H1 (cell line): Measurements from ENCODE around the gene STARD13. TPM values are rescaled to one million over a fixed set of nuclear protein-coding genes. Genes with fewer than 3 reads are reported as not detected.

Experiments
- CTCF ChIA-PET: fragments of 300-600 bp; sonication (Branson Sonifier 250); formaldehyde crosslinking; loops from one replicate; lab custom pipeline; 2021; ENCODE audit not compliant: partially characterized antibody; lab: Charles Lee
- POLR2A ChIA-PET: fragments of 300-600 bp; sonication (Branson Sonifier 250); formaldehyde crosslinking; loops from one replicate; lab custom pipeline; 2021; ENCODE audit warnings: inconsistent platforms; ENCODE audit not compliant: partially characterized antibody; lab: Charles Lee
- DNase-seq, 2 experiments: peaks; one replicate each; pipeline versions ENCODE4 v3.0.0 to v3.0.0-alpha.2; 2010 to 2022; ENCODE audit warnings: low spot score in 2 of 2, low read depth in 1 of 2, mixed read lengths in 1 of 2
- FAIRE-seq: peaks from 2 replicates; lab custom pipeline; 2011; peaks lifted over from hg19 to GRCh38; lab: Jason Lieb, UNC
- H2AFZ ChIP-seq: 2 replicates; pipeline ENCODE4 v1.8.1; 2012; ENCODE audit warnings: low read length, inconsistent platforms
- H2AK5ac ChIP-seq: 2 replicates; pipeline ENCODE4 v1.6.1; 2013; ENCODE audit warnings: low read depth, low read length
- H2BK120ac ChIP-seq: replicated peaks from 2 replicates; pipeline ENCODE3; 2013; ENCODE audit warnings: low read depth, low read length, inconsistent platforms
- H2BK12ac ChIP-seq: 2 replicates; pipeline ENCODE4 v1.6.1; 2013; ENCODE audit warnings: low read depth, low read length
- H2BK15ac ChIP-seq: 2 replicates; pipeline ENCODE4 v1.6.1; 2013; ENCODE audit warnings: low read length
- H2BK20ac ChIP-seq: 2 replicates; pipeline ENCODE4 v1.6.1; 2013; ENCODE audit warnings: low read length
- H2BK5ac ChIP-seq: 2 replicates; pipeline ENCODE4 v1.6.1; 2013; ENCODE audit warnings: low read depth, low read length
- H3K14ac ChIP-seq: 2 replicates; pipeline ENCODE4 v1.6.1; 2013; ENCODE audit warnings: inconsistent platforms; ENCODE audit not compliant: insufficient read length
- H3K18ac ChIP-seq: 2 replicates; pipeline ENCODE4 v1.6.1; 2013; ENCODE audit warnings: low read length; ENCODE audit errors: extremely low read depth
- H3K23ac ChIP-seq: 2 replicates; pipeline ENCODE4 v1.6.1; 2013; ENCODE audit warnings: inconsistent platforms; ENCODE audit not compliant: insufficient read length
- H3K23me2 ChIP-seq: 2 replicates; pipeline ENCODE4 v1.6.1; 2013; ENCODE audit warnings: low read depth, low read length
- H3K27ac ChIP-seq: 2 replicates; pipeline ENCODE4 v1.6.1; 2011; ENCODE audit warnings: low read depth, low read length, inconsistent platforms
- H3K27me3 ChIP-seq, 4 experiments: replicated peaks in 1 of 4; 1 replicate in 1 of 4; 2 replicates in 3 of 4; pipeline versions ENCODE4 v1.6.1 to v1.8.1; 2011 to 2013; ENCODE audit warnings: low read length in 3 of 4, mild to moderate bottlenecking in 3 of 4, inconsistent platforms in 2 of 4, mixed read lengths in 2 of 4, moderate library complexity in 1 of 4; ENCODE audit not compliant: control insufficient read depth in 3 of 4, insufficient read depth in 3 of 4; ENCODE audit errors: extremely low read depth in 1 of 4
- H3K36me3 ChIP-seq, 4 experiments: 2 replicates each; pipeline versions ENCODE4 v1.6.1 to v1.8.1; 2011 to 2013; ENCODE audit warnings: mild to moderate bottlenecking in 4 of 4, low read length in 3 of 4, moderate library complexity in 2 of 4, control low read depth in 1 of 4, inconsistent platforms in 1 of 4; ENCODE audit not compliant: insufficient read depth in 4 of 4, control insufficient read depth in 2 of 4
- H3K4ac ChIP-seq: replicated peaks from 2 replicates; pipeline ENCODE3; 2013; ENCODE audit warnings: low read length, low read depth, mixed read lengths, inconsistent platforms; ENCODE audit not compliant: insufficient read length
- H3K4me1 ChIP-seq, 4 experiments: replicated peaks in 1 of 4; 1 replicate in 1 of 4; 2 replicates in 3 of 4; pipeline versions ENCODE4 v1.6.1 to v1.8.1; 2011 to 2013; ENCODE audit warnings: low read length in 3 of 4, inconsistent platforms in 2 of 4, mixed read lengths in 1 of 4; ENCODE audit not compliant: insufficient read depth in 4 of 4, control insufficient read depth in 3 of 4
- H3K4me2 ChIP-seq, 2 experiments: 2 replicates each; pipeline versions ENCODE4 v1.6.1 to v1.8.1; 2011 to 2013; ENCODE audit warnings: low read depth in 2 of 2, low read length in 2 of 2, control low read depth in 1 of 2, inconsistent platforms in 1 of 2, mild to moderate bottlenecking in 1 of 2; ENCODE audit not compliant: insufficient read depth in 1 of 2
- H3K4me3 ChIP-seq, 4 experiments: fragments of 200-600, 300-600 bp in 1 of 4; sonication (generic), shearing (Covaris generic), sonication (Bioruptor Twin) in 1 of 4; 2 replicates each; pipeline versions ENCODE4 v1.5.1 to v1.8.1; 2011 to 2016; ENCODE audit warnings: low read length in 4 of 4, low read depth in 3 of 4, control low read depth in 2 of 4, inconsistent platforms in 2 of 4, mild to moderate bottlenecking in 2 of 4, mixed read lengths in 1 of 4, moderate library complexity in 1 of 4; ENCODE audit not compliant: insufficient read depth in 2 of 4; ENCODE audit errors: extremely low read depth in 1 of 4
- H3K56ac ChIP-seq: replicated peaks from 2 replicates; pipeline ENCODE3; 2013; ENCODE audit warnings: low read depth, mild to moderate bottlenecking, mixed read lengths, low read length, inconsistent platforms; ENCODE audit not compliant: insufficient read length
- H3K79me1 ChIP-seq: 2 replicates; pipeline ENCODE4 v1.6.1; 2013; ENCODE audit warnings: low read depth, low read length, control low read depth
- H3K79me2 ChIP-seq, 2 experiments: 2 replicates each; pipeline versions ENCODE4 v1.6.1 to v1.8.1; 2012 to 2013; ENCODE audit warnings: low read length in 2 of 2, mild to moderate bottlenecking in 2 of 2, inconsistent platforms in 1 of 2; ENCODE audit not compliant: insufficient read depth in 2 of 2, control insufficient read depth in 1 of 2
- H3K9ac ChIP-seq, 4 experiments: replicated peaks in 1 of 4; 1 replicate in 1 of 4; 2 replicates in 3 of 4; pipeline versions ENCODE4 v1.6.1 to v1.8.1; 2011 to 2013; ENCODE audit warnings: low read depth in 3 of 4, low read length in 3 of 4, control low read depth in 2 of 4, mild to moderate bottlenecking in 2 of 4, moderate library complexity in 2 of 4, inconsistent platforms in 1 of 4; ENCODE audit errors: extremely low read depth in 1 of 4
- H3K9me3 ChIP-seq, 2 experiments: 2 replicates each; pipeline versions ENCODE4 v1.6.1 to v1.8.1; 2012 to 2013; ENCODE audit warnings: mild to moderate bottlenecking in 2 of 2, moderate library complexity in 2 of 2, control low read depth in 1 of 2, inconsistent platforms in 1 of 2, low read depth in 1 of 2, low read length in 1 of 2, mixed read lengths in 1 of 2; ENCODE audit not compliant: insufficient read depth in 2 of 2
- H4K20me1 ChIP-seq, 2 experiments: replicated peaks in 1 of 2; 2 replicates each; pipeline versions ENCODE3 to v1.8.1; 2011 to 2013; ENCODE audit warnings: inconsistent platforms in 2 of 2, low read length in 2 of 2, mild to moderate bottlenecking in 1 of 2; ENCODE audit not compliant: insufficient read depth in 2 of 2, control insufficient read depth in 1 of 2
- H4K5ac ChIP-seq: 2 replicates; pipeline ENCODE4 v1.6.1; 2013; ENCODE audit warnings: low read length, low read depth, mixed read lengths, inconsistent platforms; ENCODE audit not compliant: insufficient read length
- H4K8ac ChIP-seq: 2 replicates; pipeline ENCODE4 v1.8.0; 2013; ENCODE audit warnings: mild to moderate bottlenecking, moderate library complexity, low read length, inconsistent platforms; ENCODE audit not compliant: insufficient read depth; ENCODE audit errors: extremely low read depth
- H4K91ac ChIP-seq: replicated peaks from 2 replicates; pipeline ENCODE3; 2013; ENCODE audit warnings: low read length, mixed read lengths, inconsistent platforms; ENCODE audit not compliant: insufficient read length
- BACH1 ChIP-seq: IDR thresholded peaks from 2 replicates; pipeline ENCODE4 v1.6.1; 2012; ENCODE audit warnings: low read length, improper control_type of control experiment
- BRCA1 ChIP-seq: IDR thresholded peaks from 2 replicates; pipeline ENCODE4 v1.6.1; 2012; ENCODE audit warnings: low read depth, low read length, improper control_type of control experiment
- CBX5 ChIP-seq: fragments of 300-800, 300-1000 bp; sonication (generic); IDR thresholded peaks from 2 replicates; pipeline ENCODE4 v1.7.1; 2016; ENCODE audit warnings: antibody characterized with exemption, low read length, low read depth
- CBX8 ChIP-seq: fragments of 300-800, 300-1000 bp; sonication (generic); IDR thresholded peaks from 2 replicates; pipeline ENCODE4 v1.7.1; 2016; ENCODE audit warnings: low read depth, low read length, borderline replicate concordance
- CTBP2 ChIP-seq: IDR thresholded peaks from 2 replicates; pipeline ENCODE4 v1.7.0; 2011; ENCODE audit warnings: borderline replicate concordance, mild to moderate bottlenecking, moderate library complexity, mixed read lengths, low read length; ENCODE audit not compliant: insufficient read depth, insufficient read length
- EZH2 ChIP-seq: fragments of 200-600 bp; sonication (generic); IDR thresholded peaks from 2 replicates; pipeline ENCODE4 v1.7.1; 2012; ENCODE audit warnings: low read depth, mild to moderate bottlenecking, moderate library complexity, low read length, inconsistent platforms; ENCODE audit not compliant: severe bottlenecking
- GABPA ChIP-seq: IDR thresholded peaks from 2 replicates; pipeline ENCODE4 v1.6.1; 2011; ENCODE audit warnings: mild to moderate bottlenecking, low read length, moderate library complexity, borderline replicate concordance; ENCODE audit not compliant: insufficient read depth
- HDAC6 ChIP-seq: IDR thresholded peaks from one replicate; pipeline ENCODE4 v1.7.1; 2012; ENCODE audit warnings: low read depth, mild to moderate bottlenecking, inconsistent platforms, low read length, moderate library complexity
- KDM1A ChIP-seq: fragments of 200-600, 300-600 bp; sonication (generic); IDR thresholded peaks from 2 replicates; pipeline ENCODE4 v1.7.1; 2016; ENCODE audit warnings: mild to moderate bottlenecking, low read length, borderline replicate concordance
- RBBP5 ChIP-seq: IDR thresholded peaks from 2 replicates; pipeline ENCODE4 v1.7.1; 2012; ENCODE audit warnings: low read depth, mild to moderate bottlenecking, inconsistent platforms, low read length, moderate library complexity, borderline replicate concordance
- SIN3A ChIP-seq, 2 experiments: IDR thresholded peaks in 1 of 2; conservative IDR thresholded peaks in 1 of 2; 2 replicates each; pipeline ENCODE4 v1.6.1; 2011 to 2012; ENCODE audit warnings: low read length in 2 of 2, improper control_type of control experiment in 1 of 2, low read depth in 1 of 2, mild to moderate bottlenecking in 1 of 2
- SIRT6 ChIP-seq: IDR thresholded peaks from one replicate; pipeline ENCODE4 v1.7.1; 2012; ENCODE audit warnings: low read length, inconsistent platforms
- SIX5 ChIP-seq: IDR thresholded peaks from 2 replicates; pipeline ENCODE4 v1.6.1; 2011; ENCODE audit warnings: mild to moderate bottlenecking, low read depth, low read length
- SP1 ChIP-seq: IDR thresholded peaks from 2 replicates; pipeline ENCODE4 v1.6.1; 2011; ENCODE audit warnings: low read depth, low read length
- TAF1 ChIP-seq: IDR thresholded peaks from 2 replicates; pipeline ENCODE4 v1.6.1; 2011; ENCODE audit warnings: mild to moderate bottlenecking, low read depth, low read length
- WGBS, 2 experiments: shearing (Covaris generic) in 1 of 2; methylation state at CpG; one replicate each; pipeline versions ENCODE4 v1.1.6 to v1.1.7; 2013 to 2015; ENCODE audit warnings: low lambda C conversion rate in 2 of 2, mixed read lengths in 2 of 2, inconsistent platforms in 1 of 2, low coverage in 1 of 2, missing lambda C conversion rate in 1 of 2; ENCODE audit not compliant: insufficient replicate concordance in 2 of 2, insufficient coverage in 1 of 2, insufficient read length in 1 of 2; ENCODE audit errors: extremely low coverage in 1 of 2, missing lambda C conversion rate in 1 of 2; 5-methylcytosine and 5-hydroxymethylcytosine counted together
- polyA plus RNA-seq, 7 experiments: library from polyadenylated mRNA; depleted of rRNA in 3 of 7; stranded (reverse) in 5 of 7; unstranded in 2 of 7; fragments of >200 nt in 5 of 7; fragments of 200-250 nt in 2 of 7; gene quantifications; 1 replicate in 5 of 7; 2 replicates in 1 of 7; 4 replicates in 1 of 7; pipeline versions ENCODE4 v1.2.1 to v1.2.3, GENCODE V29; 2011 to 2013; ENCODE audit warnings: missing spikeins in 2 of 7, mixed read lengths in 2 of 7
- total RNA-seq: library from RNA; stranded (reverse); fragmentation: NEBNext Ultra II Directional; extraction: Animal tissue kit (Norgen Biotek cat#: 25700); gene quantifications from 2 replicates; pipeline ENCODE4 v1.2.1, GENCODE V29; 2021

Gene STARD13
- total and polyA plus RNA-seq, 2 of the 8 experiments (the other 6 are each of a cell fraction or from before 2014, with no cell fraction given), result 0.82 to 2.9 TPM

DNA sequence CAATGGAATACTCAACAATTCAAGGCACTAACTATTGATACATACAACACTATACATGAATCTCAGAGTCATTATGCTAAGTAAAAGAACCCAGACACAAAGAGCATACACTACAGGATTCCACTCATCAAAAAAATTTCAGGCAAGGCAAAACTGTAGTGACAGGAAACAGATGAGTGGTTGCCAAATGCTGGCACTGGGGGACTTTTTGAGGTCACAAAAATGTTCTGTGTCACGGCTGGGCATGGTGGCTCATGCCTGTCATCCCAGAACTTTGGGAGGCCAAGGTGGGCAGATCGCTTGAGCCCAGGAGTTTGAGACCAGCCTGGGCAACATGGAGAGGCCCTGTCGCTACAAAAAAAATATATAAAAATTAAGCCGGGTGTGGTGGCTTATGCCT, 139.9 kb downstream of the STARD13 start:
- Histone ChIP-seq H3K27ac (no peak overlapping the region), H3K4me1 (no peaks in the 10 kb centered on the region), H3K9me3 (no peaks in the 10 kb centered on the region), H2BK20ac (no peak overlapping the region), H3K36me3 (no peaks in the 10 kb centered on the region), H2AFZ (no peak overlapping the region), H4K91ac (no peak overlapping the region), H4K20me1 (no peaks in the 10 kb centered on the region), H4K5ac (no peak overlapping the region), H3K79me2 (no peaks in the 10 kb centered on the region), H3K23me2 (no peaks in the 10 kb centered on the region), H2AK5ac (no peak overlapping the region), H3K56ac (no peak overlapping the region), H3K4me3 (no peak overlapping the region), H3K18ac (no peak overlapping the region), H4K8ac (no peak overlapping the region), H3K23ac (no peak overlapping the region), H3K27me3 (no peaks in the 10 kb centered on the region), H3K79me1 (no peaks in the 10 kb centered on the region), H3K9ac (no peak overlapping the region), H2BK120ac (no peak overlapping the region), H2BK15ac (no peak overlapping the region), H3K14ac (no peak overlapping the region), H2BK5ac (no peak overlapping the region), H3K4me2 (no peak overlapping the region), H3K4ac (no peak overlapping the region), H2BK12ac (no peak overlapping the region)
- no peak for FAIRE-seq
- ChIA-PET CTCF (interaction anchor here (0.8 to 1.4 kb wide), 2 partner anchors 10 to 34 kb away, joined by 4 to 8 read pairs; no protein-coding TSS in a partner anchor), POLR2A (no interaction called here)
- WGBS, 2 experiments, result 82% methylated on average over 4 of the region's 4 CpGs; no CpG with 5 or more reads in 1 of the 2 experiments
- no peak for DNase-seq
- TF ChIP-seq GABPA (no peak), SP1 (no peak), SIN3A (conservative IDR thresholded peaks at IDR 0.05 in 1 of 2, IDR thresholded peaks at IDR 0.05 in 1 of 2; ENCODE audit: low read depth in 1 of 2, low read length in 2 of 2) (no peak), SIX5 (no peak), RBBP5 (no peak), BACH1 (no peak), KDM1A (no peak), EZH2 (no peak), CBX5 (no peak), TAF1 (no peak), HDAC6 (no peak), SIRT6 (no peak), BRCA1 (no peak), CBX8 (no peak), CTBP2 (no peak)
